HG03378 (cell line): ENCODE results near the gene NPPC.
"Not testable (repeated sequence)": the region's sequence is repeated elsewhere in the genome, so short reads cannot be mapped to it uniquely, and the experiment has no call there.

ENCODE experiments used
- ATAC-seq: cut with Tn5 transposase; IDR thresholded peaks from one replicate; pipeline ENCODE4 v1.9.1; 2021; ENCODE audit warnings: mild to moderate bottlenecking, moderate library complexity; ENCODE audit not compliant: unreplicated experiment

Gene NPPC

DNA sequence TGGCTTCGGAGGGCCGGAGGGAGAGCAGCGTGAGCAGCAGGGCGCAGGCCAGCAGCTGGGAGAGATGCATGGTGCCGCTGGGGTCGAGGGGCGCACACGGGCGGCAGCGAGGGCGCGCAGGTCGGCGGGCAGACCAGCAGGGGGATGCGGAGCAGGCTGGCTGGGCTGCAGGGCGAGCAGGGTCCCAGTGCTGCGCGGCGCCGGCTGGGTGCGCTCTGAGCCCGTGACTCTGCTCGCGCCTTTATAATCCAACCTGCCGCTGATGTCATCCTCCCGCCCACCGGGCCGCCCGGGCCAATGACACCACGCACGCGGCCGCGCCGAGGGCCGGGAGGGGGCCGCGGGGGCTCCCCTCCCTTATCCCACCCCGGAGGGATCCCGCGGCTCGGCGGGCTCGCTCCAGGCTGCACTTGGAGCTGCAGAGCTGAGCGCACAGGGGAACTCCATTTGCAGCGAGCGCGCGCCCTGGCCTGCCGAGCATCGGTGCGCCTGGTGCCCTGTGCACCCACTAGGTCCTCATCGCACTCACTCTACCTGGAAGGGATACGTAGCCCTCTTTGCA lies at the start of gene NPPC:
Gene NPPC, minus strand, starts transcription at position 217 of the 562 bp plus-strand sequence. Its CDS starts 147 bp downstream, at position 70.
- no peak for ATAC-seq

- no peak for ATAC-seq
Observed at GRCh38 chr2:231975001-231975400, 48.8 kb upstream of the NPPC start.

GRCh38 chr2:231970461-231970860 lies 44.3 kb upstream of the NPPC start:
- no peak for ATAC-seq

DNA sequence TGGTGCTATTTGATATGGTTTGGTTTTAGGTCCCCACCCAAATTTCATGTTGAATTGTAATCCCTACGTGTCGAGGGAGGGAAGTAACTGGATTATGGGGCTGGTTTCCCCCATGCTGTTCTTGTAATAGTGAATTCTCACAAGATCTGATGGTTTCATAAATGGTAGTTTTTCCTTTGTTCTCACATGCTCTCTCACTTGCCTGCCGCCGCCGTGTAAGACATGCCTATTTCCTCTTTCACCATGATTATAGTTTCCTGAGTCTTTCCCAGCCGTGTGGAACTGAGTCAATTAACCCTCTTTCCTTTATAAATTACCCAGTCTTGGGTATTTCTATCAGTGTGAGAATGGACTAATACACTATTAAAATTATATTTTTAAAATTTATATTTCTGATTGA lies 42.6 kb upstream of the NPPC start:
- no peak for ATAC-seq

- no peak for ATAC-seq
Observed at GRCh38 chr2:231966886-231967285, 40.7 kb upstream of the NPPC start.

GRCh38 chr2:231965102-231965501 lies 38.9 kb upstream of the NPPC start:
- ATAC-seq = no peak

DNA sequence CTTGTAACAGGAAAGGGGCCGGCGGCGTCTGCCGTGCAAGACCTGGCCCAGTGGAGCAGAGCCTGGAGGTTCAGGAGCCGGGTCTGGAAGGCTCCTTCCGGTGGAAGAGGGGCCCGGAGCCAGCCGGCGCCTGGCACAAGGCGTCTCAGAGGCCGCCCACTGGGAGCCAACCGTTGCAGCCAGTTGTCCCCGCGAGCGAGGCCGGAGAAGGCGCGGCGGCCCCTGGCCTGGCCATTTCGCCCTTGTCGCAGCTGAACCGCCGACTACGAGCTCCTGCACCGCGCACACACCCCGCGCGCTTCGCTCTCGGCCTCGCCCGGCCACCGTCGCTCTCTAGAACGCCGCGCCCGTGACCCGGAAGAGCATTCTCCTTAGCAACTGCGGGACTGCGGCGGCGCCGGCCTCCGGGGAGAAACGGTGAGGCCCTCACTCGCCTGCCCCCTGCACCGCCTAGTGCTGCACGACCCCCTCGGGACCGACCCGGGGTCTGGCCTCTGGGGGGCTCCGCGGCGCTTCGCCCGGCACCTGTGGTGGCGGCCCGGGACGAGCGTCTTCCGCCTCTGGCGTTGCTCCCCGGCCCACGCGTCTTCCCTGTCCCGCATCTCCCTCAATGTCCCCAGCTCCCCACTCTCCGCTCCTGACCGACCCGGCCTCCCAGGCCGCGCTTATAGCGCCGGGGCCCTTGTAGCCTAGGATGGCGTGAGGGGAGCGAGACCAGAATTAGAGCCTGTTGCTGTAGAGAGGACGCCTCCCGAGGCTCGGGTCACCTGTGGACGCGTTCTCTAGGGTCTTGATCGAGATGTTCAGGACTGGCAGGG lies 35.4 kb upstream of the NPPC start, which contains the start of gene DIS3L2:
Gene DIS3L2, plus strand, starts transcription at position 365 of the 818 bp plus-strand sequence. CDS start 53,215 bp downstream, outside the sequence.
- peak; percentile 85 for ATAC-seq

DNA sequence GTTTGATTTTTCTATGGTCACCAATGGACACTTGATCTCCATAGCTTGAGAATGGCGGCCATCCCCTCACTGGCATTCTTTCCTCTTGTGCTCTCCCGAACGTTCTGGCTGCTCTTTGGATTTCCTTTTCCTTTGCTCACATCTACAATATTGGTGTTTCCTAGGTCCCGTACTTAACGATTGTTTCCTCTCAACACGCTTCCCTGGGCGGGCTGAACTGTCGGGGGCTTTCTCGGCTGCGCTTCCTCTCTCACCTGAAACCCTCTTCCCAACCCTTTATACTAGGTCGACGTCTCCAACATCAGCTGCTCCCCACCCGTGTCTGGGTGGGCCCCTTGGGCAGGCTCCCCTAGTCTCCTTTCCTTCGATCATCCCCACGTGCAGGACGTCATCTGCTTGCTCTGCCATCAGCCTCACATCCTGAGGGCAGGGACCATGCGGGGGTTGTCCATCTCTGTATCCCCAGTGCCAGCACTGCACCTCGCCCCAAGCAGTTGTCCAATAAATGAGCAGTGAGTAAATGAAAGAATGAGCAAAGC lies 34.7 kb upstream of the NPPC start:
- no peak for ATAC-seq

- no peak for ATAC-seq
Observed at GRCh38 chr2:231957913-231958763, 31.9 kb upstream of the NPPC start.

DNA sequence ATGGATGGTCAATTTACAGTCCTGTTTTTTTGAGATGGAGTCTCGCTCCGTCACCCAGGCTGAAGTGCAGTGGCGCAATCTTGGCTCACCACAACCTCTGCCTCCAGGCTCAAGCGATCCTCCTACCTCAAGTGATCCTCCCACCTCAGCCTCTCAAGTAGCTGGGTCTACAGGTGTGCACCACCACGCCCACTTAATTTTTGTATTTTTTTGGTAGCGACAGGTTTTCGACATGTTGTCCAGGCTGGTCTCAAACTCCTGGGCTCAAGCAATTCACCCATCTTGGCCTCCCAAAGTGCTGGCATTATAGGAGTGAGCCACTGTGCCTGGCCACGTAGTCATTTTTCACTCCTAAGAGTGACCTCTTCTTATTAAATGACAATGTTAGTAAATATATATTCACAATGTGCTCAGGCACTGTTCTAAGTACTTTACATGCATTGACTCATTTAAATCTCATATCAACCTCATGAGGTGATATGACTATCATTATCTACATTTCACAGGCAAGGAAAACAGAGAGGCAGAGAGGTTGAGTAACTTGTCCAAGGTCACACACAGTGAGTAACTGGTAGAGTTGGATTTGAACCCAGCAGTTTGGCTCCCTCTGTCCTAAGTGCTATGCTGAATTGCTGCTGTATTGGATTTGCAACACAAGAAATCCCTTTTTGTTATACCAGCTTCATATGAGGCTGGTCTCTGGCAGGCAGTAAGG lies 29.7 kb upstream of the NPPC start:
- ATAC-seq = no peak

GRCh38 chr2:231951452-231952035 lies 25.3 kb upstream of the NPPC start:
- no peak for ATAC-seq

DNA sequence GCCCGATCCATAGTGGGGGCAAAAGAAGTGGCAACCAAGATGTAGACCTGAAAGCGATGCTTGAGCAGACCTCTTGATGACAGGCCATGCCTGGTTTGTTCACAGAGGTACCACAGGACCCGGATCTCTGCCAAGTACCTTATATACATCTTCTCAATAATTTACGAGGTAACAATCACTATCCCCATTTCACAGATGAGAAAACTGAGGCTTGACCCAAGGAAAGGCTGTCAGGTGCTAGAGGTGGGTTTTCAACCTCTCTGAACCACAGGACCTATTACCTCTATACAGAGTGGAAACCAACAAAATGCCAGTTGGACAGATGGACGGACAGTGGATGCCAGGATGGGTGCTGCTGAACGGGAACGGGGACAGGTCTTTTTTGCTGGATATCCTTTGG lies 21.5 kb upstream of the NPPC start:
- ATAC-seq = no peak

GRCh38 chr2:231947112-231947511 lies 20.9 kb upstream of the NPPC start:
- ATAC-seq = not testable (repeated sequence)

GRCh38 chr2:231946241-231946814 lies 20.1 kb upstream of the NPPC start:
- no peak for ATAC-seq

DNA sequence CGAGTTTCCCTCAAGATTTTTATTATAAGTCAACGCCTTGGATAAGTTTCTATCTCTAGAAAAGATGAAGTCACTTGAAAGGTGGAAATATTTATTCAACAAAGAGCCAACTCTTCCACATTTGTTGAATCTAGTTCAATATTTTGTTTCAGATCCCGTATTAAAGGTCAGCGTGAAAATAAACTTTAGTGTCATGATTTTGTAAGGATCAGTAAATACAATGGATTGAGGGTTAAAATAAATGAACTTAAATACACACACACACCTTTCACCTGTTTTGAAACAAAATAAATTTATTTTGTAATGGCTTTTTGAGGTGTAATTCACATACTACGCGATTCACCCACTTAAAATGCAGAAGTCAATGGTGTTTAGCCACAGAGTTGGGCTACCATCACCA lies 16.0 kb upstream of the NPPC start:
- ATAC-seq = no peak

DNA sequence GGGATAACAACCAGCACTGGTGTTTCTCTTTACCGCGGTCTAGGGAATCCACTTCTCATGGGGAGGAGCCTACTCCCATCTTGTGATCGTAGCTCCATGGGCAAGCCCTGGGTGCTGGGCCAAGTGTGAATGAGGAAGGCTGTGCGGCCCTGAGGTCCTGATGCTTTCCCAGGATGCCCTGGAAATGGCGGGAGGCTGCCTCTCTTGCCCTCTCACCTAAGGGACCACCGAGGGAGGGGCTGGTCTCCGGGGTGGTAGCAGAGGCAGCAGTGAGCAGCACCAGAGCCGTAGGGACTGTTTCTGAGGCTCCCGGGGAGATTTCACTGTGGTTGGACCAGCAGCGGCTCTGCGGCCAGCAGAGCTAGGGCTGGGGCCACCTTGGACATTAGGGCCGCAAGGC lies 15.5 kb upstream of the NPPC start:
- no peak for ATAC-seq

- no peak for ATAC-seq
Observed at GRCh38 chr2:231940795-231941194, 14.6 kb upstream of the NPPC start.

- ATAC-seq = no peak
Observed at GRCh38 chr2:231939022-231939421, 12.8 kb upstream of the NPPC start.

DNA sequence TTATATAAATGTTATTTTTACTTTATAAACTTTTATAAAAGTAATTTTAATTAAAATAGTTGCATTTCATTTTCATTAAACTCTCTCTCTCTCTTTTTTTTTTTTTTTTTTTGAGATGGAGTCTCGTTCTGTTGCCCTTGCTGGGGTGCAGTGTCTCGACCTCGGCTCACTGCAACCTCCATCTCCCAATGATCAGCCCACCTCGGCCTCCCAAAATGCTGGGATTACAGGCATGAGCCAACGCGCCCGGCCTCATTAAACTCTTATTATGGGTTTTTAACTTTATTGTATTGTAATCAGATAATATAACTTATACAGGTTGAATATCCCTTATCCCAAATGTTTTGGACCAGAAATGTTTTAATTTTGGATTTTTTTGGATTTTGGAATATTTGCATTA lies 10.9 kb upstream of the NPPC start:
- no peak for ATAC-seq

DNA sequence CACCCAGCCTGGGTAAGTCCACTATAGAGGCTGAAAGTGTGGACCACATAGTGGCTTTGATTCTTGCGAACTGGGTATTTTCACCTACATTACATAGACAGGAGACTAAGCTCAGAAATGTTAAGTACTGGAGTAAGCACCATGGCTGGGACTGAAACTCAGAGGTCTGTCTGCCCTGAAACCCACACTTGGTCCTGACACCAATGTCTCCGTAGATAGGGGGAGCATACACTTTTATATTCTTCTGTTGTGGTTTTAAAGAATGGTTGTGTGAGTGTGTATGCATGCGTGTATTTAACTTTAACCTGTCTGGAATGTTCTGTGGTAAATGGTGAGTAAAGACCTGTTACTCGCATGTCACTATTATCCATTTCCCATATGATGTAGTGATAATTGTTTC lies 10.3 kb upstream of the NPPC start:
- no peak for ATAC-seq
